Right cardiac atrium (tissue), 5 donors: ENCODE results near the gene TP63. TPM values are rescaled to one million over a fixed set of nuclear protein-coding genes. Genes with fewer than 3 reads are reported as not detected.
"Not testable (repeated sequence)": the region's sequence is repeated elsewhere in the genome, so short reads cannot be mapped to it uniquely, and the experiment has no call there.

Experiments
- ATAC-seq, 2 donors: fragments of 200-7000 bp; cut with Tn5 transposase; one replicate each; pipeline versions ENCODE4 v1.8.0 to v1.9.1; 2020; ENCODE audit warnings: moderate library complexity in 2 of 2, mild to moderate bottlenecking in 1 of 2
- DNase-seq, 3 donors: peaks; one replicate each; pipeline ENCODE4 v3.0.0-alpha.2; 2020
- H3K27ac ChIP-seq: one replicate; pipeline ENCODE4 v1.5.1; 2013; ENCODE audit warnings: mild to moderate bottlenecking, low read length, control low read depth, moderate library complexity
- H3K27me3 ChIP-seq: one replicate; pipeline ENCODE4 v1.6.1; 2013; ENCODE audit not compliant: control insufficient read depth, insufficient read depth
- H3K4me1 ChIP-seq: one replicate; pipeline ENCODE4 v1.6.1; 2013; ENCODE audit warnings: low read length; ENCODE audit not compliant: control insufficient read depth, insufficient read depth
- H3K4me3 ChIP-seq: one replicate; pipeline ENCODE4 v1.5.1; 2013; ENCODE audit warnings: low read length, control low read depth
- H3K9me3 ChIP-seq: one replicate; pipeline ENCODE4 v1.6.1; 2013; ENCODE audit warnings: low read length; ENCODE audit not compliant: control insufficient read depth
- WGBS: extraction: QIAGEN DNeasy Blood & Tissue Kit; methylation state at CpG from one replicate; pipeline ENCODE4 v1.1.7; 2013; 5-methylcytosine and 5-hydroxymethylcytosine counted together
- intact Hi-C, 4 donors: fragments of 100-400 bp; cut with DNase I; formaldehyde crosslinking; loops; one replicate each; pipeline versions ENCODE4 v1.11.0 to v1.14.0; 2022 to 2023
- polyA plus RNA-seq: library from polyadenylated mRNA; stranded (reverse); fragments of 200-250 nt; gene quantifications from one replicate; pipeline ENCODE4 v1.2.3, GENCODE V29; 2013
- total RNA-seq, 4 donors: library from RNA; stranded (reverse); fragmentation: NEBNext Ultra II Directional; extraction: Animal tissue kit (Norgen Biotek cat#: 25700); gene quantifications; one replicate each; pipeline ENCODE4 v1.2.1, GENCODE V29; 2021
- donor health status: healthy with polysubstance abuse.
- donor health status: DM: no; HTN: yes; CAD: no.
- donor health status: DM: no; HTN: no; CAD: no.
- donor health status: DM: no; HTN: yes; CAD: no; lungs with severe emphysema.
- donor health status: DM: yes; HTN: yes; CAD: no.

TP63 gene
- total and polyA plus RNA-seq, 5 donors = 0.25 to 0.71 (median 0.56) TPM

GRCh38 chr3:189728915-189729314 lies 97.7 kb downstream of the TP63 start:
- 81% methylated on average over 1 of the region's 1 CpG for WGBS
- DNase-seq (no peak), ATAC-seq (no peak)
- Histone ChIP-seq H3K27me3 (no peaks in the 10 kb centered on the region), H3K27ac (no peak overlapping the region), H3K4me3 (no peak overlapping the region), H3K4me1 (no peaks in the 10 kb centered on the region), H3K9me3 (no peaks in the 10 kb centered on the region)
- intact Hi-C loops = no loop called here

GRCh38 chr3:189734061-189734460 lies 102.9 kb downstream of the TP63 start:
- no peaks in the 10 kb centered on the region for H3K4me1 ChIP-seq
- intact Hi-C loops = no loop called here
- no peaks in the 10 kb centered on the region for H3K27me3 ChIP-seq
- DNase-seq = peak in 2 of 3 donors; percentile 21 to 24
- WGBS = 92% methylated on average over 6 of the region's 6 CpGs
- H3K9me3 ChIP-seq = no peaks in the 10 kb centered on the region
- no peak for ATAC-seq
- no peak overlapping the region for H3K27ac ChIP-seq
- H3K4me3 ChIP-seq = no peak overlapping the region

GRCh38 chr3:189735913-189736312 lies 104.7 kb downstream of the TP63 start:
- no peak for ATAC-seq
- intact Hi-C loops = no loop called here
- no peaks in the 10 kb centered on the region for H3K9me3 ChIP-seq
- H3K4me3 ChIP-seq = no peak overlapping the region
- no peak overlapping the region for H3K27ac ChIP-seq
- DNase-seq = no peak
- no peaks in the 10 kb centered on the region for H3K4me1 ChIP-seq
- H3K27me3 ChIP-seq = no peaks in the 10 kb centered on the region

GRCh38 chr3:189737071-189737470 lies 105.9 kb downstream of the TP63 start:
- ATAC-seq = no peak
- Histone ChIP-seq H3K9me3 (no peaks in the 10 kb centered on the region), H3K27me3 (no peaks in the 10 kb centered on the region), H3K4me1 (no peaks in the 10 kb centered on the region), H3K27ac (no peak overlapping the region), H3K4me3 (no peak overlapping the region)
- intact Hi-C loops = no loop called here
- 91% methylated on average over 2 of the region's 2 CpGs for WGBS
- no peak for DNase-seq

- H3K4me3 ChIP-seq = no peak overlapping the region
- H3K27ac ChIP-seq = no peak overlapping the region
- H3K9me3 ChIP-seq = no peaks in the 10 kb centered on the region
- no peaks in the 10 kb centered on the region for H3K4me1 ChIP-seq
- WGBS = 85% methylated on average over 2 of the region's 2 CpGs
- no peaks in the 10 kb centered on the region for H3K27me3 ChIP-seq
- DNase-seq (no peak), ATAC-seq (no peak)
- intact Hi-C loops = no loop called here
Measured at GRCh38 chr3:189737619-189738018, 106.4 kb downstream of the TP63 start.

GRCh38 chr3:189739378-189739777 lies 108.2 kb downstream of the TP63 start:
- 82% methylated on average over 1 of the region's 1 CpG for WGBS
- Histone ChIP-seq H3K4me3 (no peak overlapping the region), H3K4me1 (no peaks in the 10 kb centered on the region), H3K9me3 (no peaks in the 10 kb centered on the region), H3K27ac (no peak overlapping the region), H3K27me3 (no peaks in the 10 kb centered on the region)
- intact Hi-C loops = no loop called here
- ATAC-seq = no peak
- no peak for DNase-seq

- no peak overlapping the region for H3K4me3 ChIP-seq
- no peaks in the 10 kb centered on the region for H3K9me3 ChIP-seq
- ATAC-seq (no peak), DNase-seq (no peak)
- intact Hi-C loops = no loop called here
- H3K27ac ChIP-seq = no peak overlapping the region
- WGBS = 80% methylated on average over 2 of the region's 2 CpGs
- H3K4me1 ChIP-seq = no peaks in the 10 kb centered on the region
- no peaks in the 10 kb centered on the region for H3K27me3 ChIP-seq
Measured at GRCh38 chr3:189740156-189740555, 109.0 kb downstream of the TP63 start.

GRCh38 chr3:189744235-189744634 lies 113.0 kb downstream of the TP63 start:
- DNase-seq (peak in 2 of 3 donors; percentile 16 to 30), ATAC-seq (no peak)
- H3K27me3 ChIP-seq = no peaks in the 10 kb centered on the region
- no peaks in the 10 kb centered on the region for H3K4me1 ChIP-seq
- no peak overlapping the region for H3K4me3 ChIP-seq
- intact Hi-C loops = no loop called here
- H3K27ac ChIP-seq = no peak overlapping the region
- no peaks in the 10 kb centered on the region for H3K9me3 ChIP-seq
- 94% methylated on average over 5 of the region's 5 CpGs for WGBS

GRCh38 chr3:189745622-189746021 lies 114.4 kb downstream of the TP63 start:
- Histone ChIP-seq H3K27me3 (no peaks in the 10 kb centered on the region), H3K27ac (no peak overlapping the region), H3K4me3 (no peak overlapping the region), H3K9me3 (no peaks in the 10 kb centered on the region), H3K4me1 (no peaks in the 10 kb centered on the region)
- intact Hi-C loops = no loop called here
- no peak for DNase-seq
- WGBS = 100% methylated on average over 1 of the region's 1 CpG
- no peak for ATAC-seq

- no peak overlapping the region for H3K4me3 ChIP-seq
Measured at GRCh38 chr3:189748046-189748445, 116.9 kb downstream of the TP63 start.

GRCh38 chr3:189750972-189751371 lies 119.8 kb downstream of the TP63 start:
- ATAC-seq, H3K4me1 ChIP-seq, H3K27me3 ChIP-seq, H3K27ac ChIP-seq, H3K9me3 ChIP-seq, intact Hi-C loops, H3K4me3 ChIP-seq: not testable (repeated sequence)
- WGBS = 97% methylated on average over 4 of the region's 4 CpGs
- DNase-seq = peak in 1 of 3 donors; percentile 2

More at GRCh38 chr3:189748046-189748445, 116.9 kb downstream of the TP63 start:
- DNase-seq (no peak), ATAC-seq (no peak)
- 82% methylated on average over 2 of the region's 2 CpGs for WGBS
- Histone ChIP-seq H3K9me3 (no peaks in the 10 kb centered on the region), H3K27me3 (no peaks in the 10 kb centered on the region), H3K4me1 (no peaks in the 10 kb centered on the region), H3K27ac (no peak overlapping the region)
- intact Hi-C loops = no loop called here

GRCh38 chr3:189754356-189754755 lies 123.2 kb downstream of the TP63 start:
- Histone ChIP-seq H3K9me3 (no peaks in the 10 kb centered on the region), H3K27me3 (no peaks in the 10 kb centered on the region), H3K4me1 (no peaks in the 10 kb centered on the region), H3K27ac (no peak overlapping the region), H3K4me3 (no peak overlapping the region)
- no peak for DNase-seq
- no peak for ATAC-seq
- 89% methylated on average over 2 of the region's 2 CpGs for WGBS
- intact Hi-C loops = no loop called here
